ENCODE results near the gene SZRD1.
A peak's percentile ranks its signal among the peaks of the same experiment; 100 is the strongest.

DNA sequence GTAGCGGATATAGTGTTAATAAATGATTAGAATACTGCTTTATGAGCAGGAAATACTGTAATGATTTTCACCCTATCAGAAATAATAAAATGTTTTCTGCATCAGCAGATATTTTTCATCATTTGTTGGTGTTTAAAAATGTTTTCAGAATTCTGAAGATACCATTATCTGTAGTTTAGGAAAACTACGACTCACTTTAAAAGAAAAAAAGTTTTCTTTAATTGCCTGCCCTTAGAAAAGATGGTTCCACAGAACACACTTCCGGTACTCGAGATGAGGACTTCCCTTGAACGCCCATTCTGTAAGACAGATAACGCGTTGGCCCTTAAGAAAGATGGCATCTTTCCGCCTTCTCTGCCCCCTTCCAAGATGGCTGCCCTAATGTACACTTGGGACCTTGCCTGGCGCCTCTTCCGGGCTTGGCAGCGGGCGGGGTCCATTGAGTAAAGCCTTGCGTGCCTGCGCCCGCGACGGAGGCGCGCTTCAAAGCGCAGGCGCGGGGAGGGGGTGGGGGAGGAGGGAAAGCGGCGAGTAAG is at the start of gene SZRD1:
- TF ChIP-seq, protein P1, sequence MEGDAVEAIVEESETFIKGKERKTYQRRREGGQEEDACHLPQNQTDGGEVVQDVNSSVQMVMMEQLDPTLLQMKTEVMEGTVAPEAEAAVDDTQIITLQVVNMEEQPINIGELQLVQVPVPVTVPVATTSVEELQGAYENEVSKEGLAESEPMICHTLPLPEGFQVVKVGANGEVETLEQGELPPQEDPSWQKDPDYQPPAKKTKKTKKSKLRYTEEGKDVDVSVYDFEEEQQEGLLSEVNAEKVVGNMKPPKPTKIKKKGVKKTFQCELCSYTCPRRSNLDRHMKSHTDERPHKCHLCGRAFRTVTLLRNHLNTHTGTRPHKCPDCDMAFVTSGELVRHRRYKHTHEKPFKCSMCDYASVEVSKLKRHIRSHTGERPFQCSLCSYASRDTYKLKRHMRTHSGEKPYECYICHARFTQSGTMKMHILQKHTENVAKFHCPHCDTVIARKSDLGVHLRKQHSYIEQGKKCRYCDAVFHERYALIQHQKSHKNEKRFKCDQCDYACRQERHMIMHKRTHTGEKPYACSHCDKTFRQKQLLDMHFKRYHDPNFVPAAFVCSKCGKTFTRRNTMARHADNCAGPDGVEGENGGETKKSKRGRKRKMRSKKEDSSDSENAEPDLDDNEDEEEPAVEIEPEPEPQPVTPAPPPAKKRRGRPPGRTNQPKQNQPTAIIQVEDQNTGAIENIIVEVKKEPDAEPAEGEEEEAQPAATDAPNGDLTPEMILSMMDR (IDR thresholded peaks at IDR 0.05; ENCODE audit: low read depth, low read length, missing input control): no peak
- TF ChIP-seq RAD21 (IDR thresholded peaks at IDR 0.05): peak in 1 of 2 donors; percentile 26
- peak; percentile 58 to 66 for TF ChIP-seq RXRA (IDR thresholded peaks at IDR 0.05)
- peak; percentile 42 to 59 for TF ChIP-seq JUND (IDR thresholded peaks at IDR 0.05)

All from liver (tissue), 3 donors.